Small intestine (tissue), 7 donors: ENCODE measurements around the gene PHLDB1. TPM values are rescaled to one million over a fixed set of nuclear protein-coding genes. Genes with fewer than 3 reads are reported as not detected.

Experiments
- DNase-seq, 2 donors: peaks; one replicate each; pipeline versions ENCODE4 v3.0.0 to v3.0.0-alpha.2; 2013
- FAIRE-seq: peaks from 2 replicates; lab custom pipeline; 2012; peaks lifted over from hg19 to GRCh38; lab: Jason Lieb, UNC
- H3K27ac ChIP-seq, 3 donors: one replicate each; pipeline ENCODE4 v1.5.1; 2013; ENCODE audit warnings: low read length in 2 of 3, mild to moderate bottlenecking in 2 of 3, control low read depth in 1 of 3, inconsistent platforms in 1 of 3, low read depth in 1 of 3, moderate library complexity in 1 of 3
- H3K27me3 ChIP-seq, 3 donors: one replicate each; pipeline ENCODE4 v1.6.1; 2013; ENCODE audit warnings: low read length in 3 of 3, inconsistent platforms in 1 of 3; ENCODE audit not compliant: control insufficient read depth in 3 of 3, insufficient read depth in 3 of 3
- H3K36me3 ChIP-seq, 3 donors: one replicate each; pipeline ENCODE4 v1.6.1; 2013; ENCODE audit warnings: low read length in 3 of 3, inconsistent platforms in 1 of 3, low read depth in 1 of 3, mild to moderate bottlenecking in 1 of 3, moderate library complexity in 1 of 3; ENCODE audit not compliant: control insufficient read depth in 3 of 3, insufficient read depth in 2 of 3
- H3K4me1 ChIP-seq, 3 donors: one replicate each; pipeline ENCODE4 v1.6.1; 2013; ENCODE audit warnings: low read length in 2 of 3, inconsistent platforms in 1 of 3, low read depth in 1 of 3, mild to moderate bottlenecking in 1 of 3, moderate library complexity in 1 of 3; ENCODE audit not compliant: control insufficient read depth in 3 of 3, insufficient read depth in 2 of 3
- H3K4me3 ChIP-seq, 3 donors: one replicate each; pipeline ENCODE4 v1.5.1; 2013; ENCODE audit warnings: low read length in 3 of 3, control low read depth in 1 of 3, inconsistent platforms in 1 of 3, low read depth in 1 of 3, mild to moderate bottlenecking in 1 of 3, moderate library complexity in 1 of 3
- H3K9me3 ChIP-seq, 2 donors: one replicate each; pipeline ENCODE4 v1.6.1; 2013; ENCODE audit warnings: low read depth in 1 of 2, low read length in 1 of 2; ENCODE audit not compliant: control insufficient read depth in 2 of 2, insufficient read depth in 1 of 2
- WGBS, 3 donors: extraction: QIAGEN DNeasy Blood & Tissue Kit; methylation state at CpG; one replicate each; pipeline ENCODE4 v1.1.7; 2013; 5-methylcytosine and 5-hydroxymethylcytosine counted together
- polyA plus RNA-seq, 4 donors: library from polyadenylated mRNA; stranded (reverse) in 3 of 4; unstranded in 1 of 4; fragments of 200-250 nt in 3 of 4; fragments of 120-200 nt in 1 of 4; gene quantifications; one replicate each; pipeline versions ENCODE4 v1.2.1 to v1.2.3, GENCODE V29; 2013
- donor health status: healthy with polysubstance abuse.
- donor health status: control.
- donor health status: control.
- donor health status: Bipolar disorder and iron deficiency.
- donor health status: healthy.

The PHLDB1 gene
- polyA plus RNA-seq, 4 donors: 14.1 to 30.7 (median 21.9) TPM

- FAIRE-seq: no peak
- Histone ChIP-seq H3K27me3 (no peaks in the 10 kb centered on the region), H3K4me1 (peaks cover 0 to 23% (median 3%) of the 10 kb centered on the region in 3 donors), H3K27ac (no peak overlapping the region), H3K36me3 (peaks cover 0 to 32% (median 0%) of the 10 kb centered on the region in 3 donors), H3K9me3 (no peaks in the 10 kb centered on the region), H3K4me3 (no peak overlapping the region)
- DNase-seq: no peak
- WGBS, 3 donors: 87 to 91% (median 91%) methylated on average over 4 of the region's 4 CpGs
Observed at GRCh38 chr11:118663381-118663780, 56.0 kb downstream of the PHLDB1 start.

GRCh38 chr11:118663902-118664301 lies 56.5 kb downstream of the PHLDB1 start:
- DNase-seq (no peak), FAIRE-seq (no peak)
- peaks cover 0 to 29% (median 0%) of the 10 kb centered on the region in 3 donors for H3K36me3 ChIP-seq
- no peaks in the 10 kb centered on the region for H3K9me3 ChIP-seq
- no peaks in the 10 kb centered on the region for H3K27me3 ChIP-seq
- H3K27ac ChIP-seq: no peak overlapping the region
- no peak overlapping the region for H3K4me3 ChIP-seq
- peaks cover 0 to 23% (median 3%) of the 10 kb centered on the region in 3 donors for H3K4me1 ChIP-seq
- 78 to 94% (median 80%) methylated on average over 3 of the region's 3 CpGs for WGBS, 3 donors

DNA sequence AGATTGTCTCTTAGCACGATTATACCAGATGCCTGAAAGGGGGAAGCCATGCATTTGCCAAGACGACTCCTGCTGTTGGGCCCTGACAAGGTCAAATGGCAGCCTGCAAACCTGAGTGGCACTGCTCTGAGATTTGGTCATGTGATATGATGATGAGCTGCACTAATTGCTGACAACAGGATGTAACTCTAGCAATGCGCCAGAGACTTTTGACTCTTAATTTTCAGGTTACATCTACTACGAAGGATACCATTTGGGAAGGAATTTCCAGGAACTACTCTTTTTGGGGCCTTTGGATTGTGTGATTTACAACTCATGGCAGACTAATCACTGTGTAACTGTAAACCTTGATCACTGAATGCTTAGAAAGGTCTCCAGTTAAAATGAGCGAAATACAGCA lies 59.0 kb downstream of the PHLDB1 start:
- FAIRE-seq (no peak), DNase-seq (no peak)
- H3K9me3 ChIP-seq: no peaks in the 10 kb centered on the region
- H3K4me1 ChIP-seq: peaks cover 0 to 5% (median 4%) of the 10 kb centered on the region in 3 donors
- no peak overlapping the region for H3K4me3 ChIP-seq
- H3K36me3 ChIP-seq: peaks cover 0 to 17% (median 0%) of the 10 kb centered on the region in 3 donors
- WGBS, 3 donors: 84 to 91% (median 87%) methylated on average over 5 of the region's 5 CpGs
- H3K27ac ChIP-seq: no peak overlapping the region
- no peaks in the 10 kb centered on the region for H3K27me3 ChIP-seq

DNA sequence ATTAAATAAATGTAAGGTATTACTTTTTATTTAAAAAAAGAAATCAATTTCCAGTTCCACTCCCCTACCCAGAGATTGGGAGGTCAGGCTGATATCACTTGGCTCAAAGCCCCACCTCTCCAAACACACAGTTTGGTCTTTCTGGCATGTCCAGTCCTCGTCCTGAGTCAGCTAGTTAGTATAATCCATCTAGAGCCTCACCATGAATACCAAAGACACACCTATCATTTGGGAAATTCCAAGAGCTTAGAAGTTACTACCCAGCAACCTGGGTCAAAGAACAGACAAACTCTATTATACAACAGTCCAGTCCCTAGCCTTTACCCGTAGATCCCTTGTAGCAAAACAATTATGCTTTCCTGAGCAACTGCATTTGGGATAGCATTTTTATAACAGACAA lies 62.6 kb downstream of the PHLDB1 start:
- Histone ChIP-seq H3K4me1 (peaks cover 0 to 25% (median 10%) of the 10 kb centered on the region in 3 donors), H3K36me3 (peaks cover 0 to 2% (median 0%) of the 10 kb centered on the region in 3 donors), H3K4me3 (no peak overlapping the region), H3K27me3 (no peaks in the 10 kb centered on the region), H3K27ac (peak overlapping the region in 2 of 3 donors; percentile 2 to 11), H3K9me3 (no peaks in the 10 kb centered on the region)
- DNase-seq: peak in 1 of 2 donors; percentile 79
- 4 to 49% (median 19%) methylated on average over 2 of the region's 2 CpGs for WGBS, 3 donors
- FAIRE-seq: no peak

GRCh38 chr11:118671254-118671653 lies 63.8 kb downstream of the PHLDB1 start:
- Histone ChIP-seq H3K27me3 (no peaks in the 10 kb centered on the region), H3K36me3 (peaks cover 0 to under 1% (median 0%) of the 10 kb centered on the region in 3 donors), H3K4me3 (no peak overlapping the region), H3K27ac (no peak overlapping the region), H3K4me1 (peaks cover 0 to 29% (median 10%) of the 10 kb centered on the region in 3 donors), H3K9me3 (peaks cover 0 to 12% of the 10 kb centered on the region in 2 donors)
- DNase-seq (no peak), FAIRE-seq (no peak)
- 95 to 97% (median 95%) methylated on average over 2 of the region's 2 CpGs for WGBS, 3 donors

DNA sequence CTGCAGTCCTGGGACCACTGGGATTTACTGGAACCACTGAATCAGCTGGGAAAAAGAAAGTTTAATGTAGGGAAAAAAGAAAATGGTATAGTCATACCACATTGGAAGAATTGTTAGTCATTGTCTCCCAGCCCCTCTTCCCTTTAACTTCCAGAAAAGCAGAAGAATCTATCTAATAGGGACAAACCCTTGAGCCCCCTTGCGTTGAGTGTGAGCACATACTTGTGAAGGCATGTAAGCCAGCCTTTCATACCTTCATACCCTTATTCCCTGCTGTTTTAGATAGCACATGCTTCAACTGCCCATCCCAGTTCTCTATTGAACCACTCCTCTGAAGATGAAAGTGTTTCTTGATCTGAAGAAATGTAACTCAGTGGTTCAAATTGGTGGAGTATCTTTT lies 65.4 kb downstream of the PHLDB1 start:
- H3K4me1 ChIP-seq: peaks cover 0 to 33% (median 12%) of the 10 kb centered on the region in 3 donors
- no peaks in the 10 kb centered on the region for H3K27me3 ChIP-seq
- WGBS, 3 donors: 81 to 92% (median 82%) methylated on average over 1 of the region's 1 CpG
- H3K4me3 ChIP-seq: no peak overlapping the region
- DNase-seq (no peak), FAIRE-seq (no peak)
- peaks cover 0 to 12% of the 10 kb centered on the region in 2 donors for H3K9me3 ChIP-seq
- peak overlapping the region in 2 of 3 donors; percentile 77 to 81 for H3K27ac ChIP-seq
- H3K36me3 ChIP-seq: no peaks in the 10 kb centered on the region

DNA sequence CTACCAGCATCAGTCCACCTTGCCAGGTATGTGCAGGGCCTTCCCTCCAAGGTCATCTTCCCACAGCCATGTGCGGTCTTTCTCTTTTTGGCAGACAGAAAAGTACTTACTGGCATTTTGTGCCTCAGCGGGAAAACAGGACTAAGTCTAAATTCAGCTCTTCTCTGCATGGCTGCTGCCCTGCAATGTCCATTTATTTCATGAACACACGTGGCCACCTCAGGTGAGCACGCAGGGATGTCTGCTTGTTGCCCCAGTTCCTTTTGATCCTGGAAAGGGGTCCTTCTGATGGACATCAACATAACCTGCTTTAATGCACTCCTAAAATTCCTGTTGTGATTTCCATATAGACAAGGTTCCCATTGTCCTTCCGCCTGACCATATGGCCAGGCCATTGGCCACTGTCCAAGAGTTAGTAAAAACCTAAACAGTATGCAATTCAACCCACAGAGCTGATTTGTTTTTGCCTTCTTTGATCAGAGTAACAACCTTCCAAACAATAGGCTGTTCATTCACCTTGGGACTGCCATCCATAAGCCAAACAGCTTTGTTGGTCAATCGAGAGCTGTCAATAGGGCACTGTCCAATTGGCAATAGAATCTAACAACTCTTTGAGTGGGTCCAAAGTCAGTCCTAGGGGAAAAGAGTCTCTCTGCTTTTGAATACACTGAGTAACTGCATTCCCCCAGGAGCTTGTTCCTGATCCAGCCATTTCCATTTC lies 66.1 kb downstream of the PHLDB1 start:
- WGBS, 3 donors: 59 to 74% (median 61%) methylated on average over 6 of the region's 6 CpGs
- FAIRE-seq: no peak
- Histone ChIP-seq H3K36me3 (no peaks in the 10 kb centered on the region), H3K4me3 (no peak overlapping the region), H3K4me1 (peaks cover 0 to 33% (median 12%) of the 10 kb centered on the region in 3 donors), H3K27ac (peak overlapping the region; percentile 23 to 81 (median 77)), H3K27me3 (no peaks in the 10 kb centered on the region), H3K9me3 (peaks cover 0 to 12% of the 10 kb centered on the region in 2 donors)
- no peak for DNase-seq

- H3K9me3 ChIP-seq: peaks cover 0 to 12% of the 10 kb centered on the region in 2 donors
- WGBS, 3 donors: 8 to 60% (median 33%) methylated on average over 1 of the region's 1 CpG
- peaks cover 0 to 33% (median 12%) of the 10 kb centered on the region in 3 donors for H3K4me1 ChIP-seq
- H3K4me3 ChIP-seq: no peak overlapping the region
- H3K27me3 ChIP-seq: no peaks in the 10 kb centered on the region
- H3K27ac ChIP-seq: peak overlapping the region in 2 of 3 donors; percentile 77 to 81
- H3K36me3 ChIP-seq: no peaks in the 10 kb centered on the region
- peak; percentile 87 to 94 for DNase-seq
- no peak for FAIRE-seq
Observed at GRCh38 chr11:118674082-118674435, 66.6 kb downstream of the PHLDB1 start.
